22Rv1 (cell line): ENCODE results near the gene RCVRN.

Experiments used
- ZFX ChIP-seq: fragments of 450-650 bp; IDR thresholded peaks from 2 replicates; pipeline ENCODE4 v1.6.1; 2017; ENCODE audit warnings: antibody characterized with exemption, borderline replicate concordance
- TF ChIP-seq, protein P1 (sequence below): fragments of 450-650 bp; IDR thresholded peaks from 2 replicates; pipeline ENCODE4 v1.5.1; 2017; ENCODE audit warnings: mild to moderate bottlenecking

DNA sequence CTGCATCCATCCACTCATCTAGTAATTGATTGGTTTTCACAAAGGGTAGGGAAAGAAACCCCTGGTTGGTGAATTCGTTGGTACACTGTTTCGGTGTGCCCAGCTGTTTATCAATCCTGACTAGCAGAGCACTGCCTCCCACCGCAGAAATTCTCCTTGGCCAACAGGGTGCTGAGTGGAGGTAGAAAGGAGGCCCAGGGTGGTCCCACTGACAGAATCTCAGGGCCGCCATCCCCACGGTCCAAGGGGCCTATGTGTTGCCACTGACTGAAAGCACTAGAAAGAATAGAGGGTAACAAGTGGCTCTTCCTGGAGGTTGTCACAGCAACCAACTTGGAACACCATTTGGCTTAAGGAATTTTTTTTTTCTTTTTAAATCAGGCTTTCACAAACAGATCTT is 8.4 kb upstream of the RCVRN start:
- TF ChIP-seq, protein P1, sequence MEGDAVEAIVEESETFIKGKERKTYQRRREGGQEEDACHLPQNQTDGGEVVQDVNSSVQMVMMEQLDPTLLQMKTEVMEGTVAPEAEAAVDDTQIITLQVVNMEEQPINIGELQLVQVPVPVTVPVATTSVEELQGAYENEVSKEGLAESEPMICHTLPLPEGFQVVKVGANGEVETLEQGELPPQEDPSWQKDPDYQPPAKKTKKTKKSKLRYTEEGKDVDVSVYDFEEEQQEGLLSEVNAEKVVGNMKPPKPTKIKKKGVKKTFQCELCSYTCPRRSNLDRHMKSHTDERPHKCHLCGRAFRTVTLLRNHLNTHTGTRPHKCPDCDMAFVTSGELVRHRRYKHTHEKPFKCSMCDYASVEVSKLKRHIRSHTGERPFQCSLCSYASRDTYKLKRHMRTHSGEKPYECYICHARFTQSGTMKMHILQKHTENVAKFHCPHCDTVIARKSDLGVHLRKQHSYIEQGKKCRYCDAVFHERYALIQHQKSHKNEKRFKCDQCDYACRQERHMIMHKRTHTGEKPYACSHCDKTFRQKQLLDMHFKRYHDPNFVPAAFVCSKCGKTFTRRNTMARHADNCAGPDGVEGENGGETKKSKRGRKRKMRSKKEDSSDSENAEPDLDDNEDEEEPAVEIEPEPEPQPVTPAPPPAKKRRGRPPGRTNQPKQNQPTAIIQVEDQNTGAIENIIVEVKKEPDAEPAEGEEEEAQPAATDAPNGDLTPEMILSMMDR: no peak
- TF ChIP-seq ZFX: no peak
